IMR-90 (cell line): ENCODE results near the gene HDAC3.

Source experiments
- CTCF ChIP-seq: conservative IDR thresholded peaks from 2 replicates; pipeline ENCODE4 v1.5.1; 2012; ENCODE audit warnings: mild to moderate bottlenecking, low read depth, low read length, improper control_type of control experiment
- MXI1 ChIP-seq: IDR thresholded peaks from 2 replicates; pipeline ENCODE4 v1.6.1; 2012; ENCODE audit warnings: low read depth, mild to moderate bottlenecking, low read length, moderate library complexity, borderline replicate concordance
- POLR2A ChIP-seq: IDR thresholded peaks from 2 replicates; pipeline ENCODE4 v1.6.1; 2012; ENCODE audit warnings: mild to moderate bottlenecking, low read depth, low read length

DNA sequence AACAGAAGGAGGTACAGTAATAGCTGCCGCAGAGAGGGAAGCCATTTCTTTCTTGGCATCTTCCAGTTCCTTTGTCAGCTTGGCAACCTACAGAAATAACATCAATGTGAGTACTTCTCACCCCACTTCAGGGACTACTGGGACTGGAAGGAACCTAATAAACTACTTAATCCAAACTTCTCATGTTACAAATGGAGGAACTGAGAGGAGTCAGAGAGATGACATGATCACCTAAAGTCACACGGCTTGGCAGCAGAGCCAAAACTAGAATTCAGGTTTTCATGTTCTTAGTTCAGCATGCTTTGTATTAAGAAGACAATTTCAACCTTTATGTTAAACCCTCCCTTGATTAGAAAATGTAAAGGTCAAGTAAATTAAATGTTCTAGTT, 62.5 kb downstream of the HDAC3 start:
- TF ChIP-seq POLR2A (no peak), CTCF (no peak), MXI1 (no peak)
